Stimulated activated CD8-positive, alpha-beta memory T cell treated with anti-CD3 and anti-CD28 coated beads, Interleukin-4, amount 100 ng/mL, for 1 hour (primary cell): ENCODE results near the gene FCRL3.
"Not testable (repeated sequence)": the region's sequence is repeated elsewhere in the genome, so short reads cannot be mapped to it uniquely, and the experiment has no call there.

Source experiments
- DNase-seq, 2 donors: peaks; one replicate each; pipeline ENCODE4 v3.0.0-alpha.2; 2020; ENCODE audit warnings: low read depth in 2 of 2, low spot score in 1 of 2

FCRL3 gene

GRCh38 chr1:157700732-157701131, at the start of gene FCRL3:
Gene FCRL3, minus strand, starts transcription at chr1:157700769. Its CDS starts 280 bp downstream, at chr1:157700489.
- DNase-seq: no peak

GRCh38 chr1:157748262-157748817, 47.8 kb upstream of the FCRL3 start:
- DNase-seq: no peak

- no peak for DNase-seq
These were observed 38.8 kb upstream of the FCRL3 start for GRCh38 chr1:157739229-157739901.

GRCh38 chr1:157735991-157736390, 35.4 kb upstream of the FCRL3 start:
- not testable (repeated sequence) for DNase-seq

GRCh38 chr1:157734321-157734720, 33.8 kb upstream of the FCRL3 start:
- no peak for DNase-seq

- DNase-seq: no peak
These were observed 32.2 kb upstream of the FCRL3 start for GRCh38 chr1:157732755-157733154.

- no peak for DNase-seq
These were observed 24.6 kb upstream of the FCRL3 start for GRCh38 chr1:157725221-157725577.

GRCh38 chr1:157724537-157725220, 24.1 kb upstream of the FCRL3 start:
- DNase-seq: no peak

- no peak for DNase-seq
These were observed 22.6 kb upstream of the FCRL3 start for GRCh38 chr1:157723157-157723556.

GRCh38 chr1:157721985-157722384, 21.4 kb upstream of the FCRL3 start:
- DNase-seq: no peak

GRCh38 chr1:157715736-157716135, 15.2 kb upstream of the FCRL3 start:
- no peak for DNase-seq

GRCh38 chr1:157711802-157712201, 11.2 kb upstream of the FCRL3 start:
- DNase-seq: no peak

GRCh38 chr1:157704878-157705277, 4.3 kb upstream of the FCRL3 start:
- DNase-seq: no peak

GRCh38 chr1:157703981-157704380, 3.4 kb upstream of the FCRL3 start:
- DNase-seq: no peak

GRCh38 chr1:157702308-157702825, 1.8 kb upstream of the FCRL3 start:
- DNase-seq: no peak

- DNase-seq: no peak
These were observed 264 bp downstream of the FCRL3 start for GRCh38 chr1:157700305-157700704.

GRCh38 chr1:157697781-157698569, 2.6 kb downstream of the FCRL3 start:
- DNase-seq: no peak

GRCh38 chr1:157696966-157697628, 3.5 kb downstream of the FCRL3 start:
- DNase-seq: no peak

GRCh38 chr1:157695417-157695816, 5.2 kb downstream of the FCRL3 start:
- DNase-seq: no peak

GRCh38 chr1:157691285-157691920, 9.2 kb downstream of the FCRL3 start:
- no peak for DNase-seq
